HG02642 (cell line): ENCODE data around the gene SIRT2.
A peak's percentile ranks its signal among the peaks of the same experiment; 100 is the strongest.
"Not testable (repeated sequence)": the region's sequence is repeated elsewhere in the genome, so short reads cannot be mapped to it uniquely, and the experiment has no call there.

Experiments
- ATAC-seq: cut with Tn5 transposase; IDR thresholded peaks from one replicate; pipeline ENCODE4 v1.9.1; 2021; ENCODE audit warnings: mild to moderate bottlenecking; ENCODE audit not compliant: unreplicated experiment, poor library complexity

Gene SIRT2

GRCh38 chr19:38899447-38900201 is at the start of gene SIRT2, which contains the start of gene NFKBIB:
SIRT2 (minus strand) TSS chr19:38899618; CDS start chr19:38899521, 97 bp downstream.
NFKBIB (plus strand) TSS chr19:38899969; CDS start chr19:38900033, 64 bp downstream.
- peak; percentile 94 for ATAC-seq

- no peak for ATAC-seq
Observed at GRCh38 chr19:38946229-38947010, 47.0 kb upstream of the SIRT2 start.

GRCh38 chr19:38945562-38946228 is 46.3 kb upstream of the SIRT2 start:
- no peak for ATAC-seq

GRCh38 chr19:38944981-38945506 is 45.6 kb upstream of the SIRT2 start:
- no peak for ATAC-seq

- no peak for ATAC-seq
Observed at GRCh38 chr19:38942471-38943181, 43.2 kb upstream of the SIRT2 start.

GRCh38 chr19:38941979-38942378 is 42.6 kb upstream of the SIRT2 start:
- no peak for ATAC-seq

GRCh38 chr19:38941466-38941865 is 42.0 kb upstream of the SIRT2 start:
- ATAC-seq = not testable (repeated sequence)

GRCh38 chr19:38939957-38940356 is 40.5 kb upstream of the SIRT2 start:
- no peak for ATAC-seq

- no peak for ATAC-seq
Observed at GRCh38 chr19:38933544-38933943, 34.1 kb upstream of the SIRT2 start.

GRCh38 chr19:38932425-38933179 is 33.2 kb upstream of the SIRT2 start:
- ATAC-seq = no peak

- ATAC-seq = no peak
Observed at GRCh38 chr19:38931521-38931793, 32.0 kb upstream of the SIRT2 start.

GRCh38 chr19:38930776-38931520 is 31.5 kb upstream of the SIRT2 start, which contains the start of gene MRPS12:
MRPS12 (plus strand) TSS chr19:38930944; CDS start chr19:38931295, 351 bp downstream.
- peak; percentile 92 for ATAC-seq

GRCh38 chr19:38929929-38930775 is 30.7 kb upstream of the SIRT2 start, which contains the start of gene SARS2:
SARS2 (minus strand) TSS chr19:38930763; CDS start chr19:38930736, 27 bp downstream.
- peak; percentile 85 for ATAC-seq

GRCh38 chr19:38928391-38929001 is 29.1 kb upstream of the SIRT2 start:
- ATAC-seq = no peak

GRCh38 chr19:38924388-38924787 is 25.0 kb upstream of the SIRT2 start:
- ATAC-seq = no peak

GRCh38 chr19:38922482-38922881 is 23.1 kb upstream of the SIRT2 start:
- no peak for ATAC-seq
